Mucosa of stomach (tissue), 1 donor: ENCODE measurements around the gene SPAM1.

Experiments used
- H3K27me3 ChIP-seq: one replicate; pipeline ENCODE4 v1.7.0; 2013; ENCODE audit warnings: mild to moderate bottlenecking, low read length; ENCODE audit not compliant: control insufficient read depth, insufficient read depth
- H3K36me3 ChIP-seq: one replicate; pipeline ENCODE4 v1.7.0; 2013; ENCODE audit warnings: low read length; ENCODE audit not compliant: control insufficient read depth, insufficient read depth
- H3K4me1 ChIP-seq: one replicate; pipeline ENCODE4 v1.7.0; 2013; ENCODE audit warnings: mild to moderate bottlenecking, low read length; ENCODE audit not compliant: control insufficient read depth, insufficient read depth
- H3K4me3 ChIP-seq: one replicate; pipeline ENCODE4 v1.7.0; 2013; ENCODE audit warnings: low read length
- H3K9ac ChIP-seq: one replicate; pipeline ENCODE4 v1.7.0; 2013; ENCODE audit warnings: mild to moderate bottlenecking, low read length, moderate library complexity
- H3K9me3 ChIP-seq: one replicate; pipeline ENCODE4 v1.7.0; 2013; ENCODE audit warnings: mild to moderate bottlenecking, low read length, moderate library complexity; ENCODE audit not compliant: control insufficient read depth
- donor health status: Pancreatic carcinoma.

SPAM1 gene

GRCh38 chr7:123972045-123972444 is 47.0 kb downstream of the SPAM1 start:
- Histone ChIP-seq H3K36me3 (no peaks in the 10 kb centered on the region), H3K27me3 (no peaks in the 10 kb centered on the region), H3K9me3 (no peaks in the 10 kb centered on the region), H3K4me3 (no peak overlapping the region), H3K4me1 (no peaks in the 10 kb centered on the region), H3K9ac (no peak overlapping the region)

GRCh38 chr7:123972831-123973230 is 47.8 kb downstream of the SPAM1 start:
- Histone ChIP-seq H3K4me3 (no peak overlapping the region), H3K27me3 (no peaks in the 10 kb centered on the region), H3K36me3 (no peaks in the 10 kb centered on the region), H3K9ac (no peak overlapping the region), H3K4me1 (no peaks in the 10 kb centered on the region), H3K9me3 (no peaks in the 10 kb centered on the region)

- H3K4me3 ChIP-seq: no peak overlapping the region
- H3K9ac ChIP-seq: no peak overlapping the region
- no peaks in the 10 kb centered on the region for H3K9me3 ChIP-seq
- H3K36me3 ChIP-seq: no peaks in the 10 kb centered on the region
- no peaks in the 10 kb centered on the region for H3K27me3 ChIP-seq
- H3K4me1 ChIP-seq: no peaks in the 10 kb centered on the region
These were observed 49.4 kb downstream of the SPAM1 start for GRCh38 chr7:123974326-123974908.

- Histone ChIP-seq H3K4me3 (no peak overlapping the region), H3K9me3 (no peaks in the 10 kb centered on the region), H3K9ac (no peak overlapping the region), H3K36me3 (no peaks in the 10 kb centered on the region), H3K27me3 (no peaks in the 10 kb centered on the region), H3K4me1 (no peaks in the 10 kb centered on the region)
These were observed 50.0 kb downstream of the SPAM1 start for GRCh38 chr7:123975084-123975483.

- H3K4me1 ChIP-seq: no peaks in the 10 kb centered on the region
- H3K27me3 ChIP-seq: no peaks in the 10 kb centered on the region
- H3K9ac ChIP-seq: no peak overlapping the region
- no peak overlapping the region for H3K4me3 ChIP-seq
- H3K36me3 ChIP-seq: no peaks in the 10 kb centered on the region
- H3K9me3 ChIP-seq: no peaks in the 10 kb centered on the region
These were observed 52.0 kb downstream of the SPAM1 start for GRCh38 chr7:123977081-123977480.

- H3K27me3 ChIP-seq: no peaks in the 10 kb centered on the region
- no peaks in the 10 kb centered on the region for H3K36me3 ChIP-seq
- no peak overlapping the region for H3K4me3 ChIP-seq
- no peak overlapping the region for H3K9ac ChIP-seq
- H3K9me3 ChIP-seq: no peaks in the 10 kb centered on the region
- H3K4me1 ChIP-seq: no peaks in the 10 kb centered on the region
These were observed 54.8 kb downstream of the SPAM1 start for GRCh38 chr7:123979876-123980275.

- Histone ChIP-seq H3K27me3 (no peaks in the 10 kb centered on the region), H3K4me3 (no peak overlapping the region)
These were observed 62.4 kb downstream of the SPAM1 start for GRCh38 chr7:123987445-123987844.

GRCh38 chr7:123992913-123993518 is 68.0 kb downstream of the SPAM1 start:
- H3K4me3 ChIP-seq: no peak overlapping the region
- H3K9ac ChIP-seq: no peak overlapping the region
- no peaks in the 10 kb centered on the region for H3K9me3 ChIP-seq
- H3K4me1 ChIP-seq: no peaks in the 10 kb centered on the region
- no peaks in the 10 kb centered on the region for H3K27me3 ChIP-seq
- no peaks in the 10 kb centered on the region for H3K36me3 ChIP-seq

More at GRCh38 chr7:123987445-123987844, 62.4 kb downstream of the SPAM1 start:
- no peaks in the 10 kb centered on the region for H3K36me3 ChIP-seq
- H3K9me3 ChIP-seq: no peaks in the 10 kb centered on the region
- H3K9ac ChIP-seq: no peak overlapping the region
- H3K4me1 ChIP-seq: no peaks in the 10 kb centered on the region

- no peak overlapping the region for H3K9ac ChIP-seq
- H3K4me3 ChIP-seq: no peak overlapping the region
- no peaks in the 10 kb centered on the region for H3K4me1 ChIP-seq
- no peaks in the 10 kb centered on the region for H3K9me3 ChIP-seq
- no peaks in the 10 kb centered on the region for H3K36me3 ChIP-seq
- H3K27me3 ChIP-seq: no peaks in the 10 kb centered on the region
These were observed 69.0 kb downstream of the SPAM1 start for GRCh38 chr7:123993996-123994395.

GRCh38 chr7:123994449-123994848 is 69.4 kb downstream of the SPAM1 start:
- Histone ChIP-seq H3K36me3 (no peaks in the 10 kb centered on the region), H3K9me3 (no peaks in the 10 kb centered on the region), H3K27me3 (no peaks in the 10 kb centered on the region), H3K4me1 (no peaks in the 10 kb centered on the region), H3K9ac (no peak overlapping the region), H3K4me3 (no peak overlapping the region)

GRCh38 chr7:123995617-123996326 is 70.7 kb downstream of the SPAM1 start:
- no peaks in the 10 kb centered on the region for H3K36me3 ChIP-seq
- no peak overlapping the region for H3K4me3 ChIP-seq
- no peaks in the 10 kb centered on the region for H3K4me1 ChIP-seq
- no peaks in the 10 kb centered on the region for H3K9me3 ChIP-seq
- no peak overlapping the region for H3K9ac ChIP-seq
- H3K27me3 ChIP-seq: no peaks in the 10 kb centered on the region

- no peaks in the 10 kb centered on the region for H3K4me1 ChIP-seq
- H3K27me3 ChIP-seq: no peaks in the 10 kb centered on the region
- H3K4me3 ChIP-seq: no peak overlapping the region
- H3K9me3 ChIP-seq: no peaks in the 10 kb centered on the region
- no peak overlapping the region for H3K9ac ChIP-seq
- H3K36me3 ChIP-seq: no peaks in the 10 kb centered on the region
These were observed 71.2 kb downstream of the SPAM1 start for GRCh38 chr7:123996327-123996625.
